ENCODE measurements around the gene LRP1-AS.

LRP1-AS gene

DNA sequence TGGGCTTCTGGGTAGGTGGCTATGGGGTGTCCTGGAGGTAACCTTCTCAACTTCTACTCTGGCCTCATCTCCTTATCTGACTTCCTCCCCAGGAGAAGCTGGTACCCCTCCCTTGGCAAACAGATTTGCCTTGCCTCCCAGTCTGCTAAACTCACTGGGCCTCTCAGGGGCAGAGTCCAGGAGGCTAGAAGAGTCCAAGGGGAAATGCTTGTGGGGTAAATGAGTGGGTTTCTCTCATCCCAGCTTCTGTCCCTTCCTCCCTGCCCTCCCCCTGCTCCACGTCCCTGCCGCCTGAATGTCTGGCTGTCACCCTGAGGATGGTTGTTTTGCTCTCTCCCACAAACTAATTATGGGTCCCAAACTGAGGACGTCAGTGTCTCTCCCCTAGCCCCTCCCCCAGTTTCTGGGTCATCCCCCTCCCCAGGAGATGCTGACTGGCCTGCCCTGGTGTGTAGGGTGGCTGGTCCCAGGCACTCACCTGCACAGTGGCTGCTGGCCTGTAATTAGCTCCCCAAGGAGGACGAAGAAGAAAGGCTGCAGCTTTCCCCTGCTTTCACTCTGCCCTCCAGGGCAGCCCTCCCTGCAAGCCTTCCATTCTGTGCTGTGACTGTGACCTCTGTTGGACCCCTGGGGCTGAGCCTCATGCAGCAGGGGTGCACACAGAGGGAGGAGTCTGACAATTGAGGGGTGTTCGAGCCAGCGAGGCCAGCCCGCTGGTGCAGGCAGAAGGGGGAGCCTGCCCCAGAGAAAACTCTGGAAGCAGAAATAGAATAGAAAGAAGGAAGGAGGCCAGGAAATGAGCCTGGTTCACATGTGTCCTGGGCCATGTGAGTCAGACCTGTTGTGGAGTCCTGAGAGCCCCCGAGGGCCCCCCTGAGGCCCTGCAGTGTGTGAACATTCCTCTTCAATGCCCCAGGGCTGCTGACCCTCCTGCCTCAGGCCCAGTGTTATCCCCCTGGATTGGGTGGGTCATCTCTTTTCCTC lies at the start of gene LRP1-AS:
LRP1-AS (minus strand) TSS at position 659 of the 984 bp plus-strand sequence.
- no peak for DNase-seq (ENCODE audit: low read depth in 2 of 2)

DNA sequence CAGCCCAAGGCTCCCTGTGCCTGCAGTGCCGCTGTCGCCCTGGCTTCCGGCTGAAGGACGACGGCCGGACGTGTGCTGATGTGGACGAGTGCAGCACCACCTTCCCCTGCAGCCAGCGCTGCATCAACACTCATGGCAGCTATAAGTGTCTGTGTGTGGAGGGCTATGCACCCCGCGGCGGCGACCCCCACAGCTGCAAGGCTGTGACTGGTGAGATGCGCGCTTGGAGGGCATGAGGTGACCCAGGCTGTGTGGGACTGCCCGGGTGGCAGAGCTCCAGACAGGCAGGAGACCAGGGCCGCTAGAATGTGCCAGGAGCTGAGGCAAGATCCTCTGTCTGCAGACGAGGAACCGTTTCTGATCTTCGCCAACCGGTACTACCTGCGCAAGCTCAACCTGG lies 49.5 kb upstream of the LRP1-AS start:
- DNase-seq (ENCODE audit: low read depth in 2 of 2) = no peak

DNA sequence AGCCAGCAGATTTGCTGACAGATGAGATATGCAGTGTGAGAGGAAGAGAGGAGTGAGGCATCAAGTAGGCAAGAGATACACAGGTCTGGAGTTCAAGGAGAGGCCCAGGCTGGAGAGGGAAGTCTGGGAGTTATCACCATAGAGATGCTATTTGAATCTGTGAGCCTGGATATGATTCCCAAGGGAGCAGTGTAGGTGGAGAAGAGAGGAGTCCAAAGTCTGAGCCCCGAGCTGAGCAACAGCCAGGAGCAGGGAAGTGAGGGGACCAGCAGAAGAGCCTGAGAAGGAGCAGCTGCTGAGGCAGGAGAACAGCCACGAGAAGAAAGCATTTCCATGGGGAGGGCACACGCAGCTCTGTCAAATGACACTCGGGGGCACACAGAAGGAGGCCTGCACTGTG lies 49.0 kb upstream of the LRP1-AS start:
- DNase-seq (ENCODE audit: low read depth in 2 of 2) = no peak

DNA sequence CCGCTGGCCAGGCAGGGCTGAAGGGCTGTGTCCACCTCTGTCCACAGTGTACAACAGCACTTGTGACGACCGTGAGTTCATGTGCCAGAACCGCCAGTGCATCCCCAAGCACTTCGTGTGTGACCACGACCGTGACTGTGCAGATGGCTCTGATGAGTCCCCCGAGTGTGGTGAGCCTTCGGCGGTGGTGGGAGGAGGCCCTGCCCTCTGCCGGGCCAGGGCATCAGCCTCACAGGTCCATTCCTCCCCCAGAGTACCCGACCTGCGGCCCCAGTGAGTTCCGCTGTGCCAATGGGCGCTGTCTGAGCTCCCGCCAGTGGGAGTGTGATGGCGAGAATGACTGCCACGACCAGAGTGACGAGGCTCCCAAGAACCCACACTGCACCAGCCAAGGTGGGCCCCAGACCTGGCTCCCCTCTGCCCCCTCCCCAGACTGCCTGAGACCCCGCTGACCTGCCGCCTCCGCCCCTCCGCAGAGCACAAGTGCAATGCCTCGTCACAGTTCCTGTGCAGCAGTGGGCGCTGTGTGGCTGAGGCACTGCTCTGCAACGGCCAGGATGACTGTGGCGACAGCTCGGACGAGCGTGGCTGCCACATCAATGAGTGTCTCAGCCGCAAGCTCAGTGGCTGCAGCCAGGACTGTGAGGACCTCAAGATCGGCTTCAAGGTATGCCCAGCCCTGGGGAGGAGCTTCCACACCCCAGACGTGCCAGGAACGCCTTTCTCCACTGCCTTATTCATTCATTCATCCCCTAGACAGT lies 48.4 kb upstream of the LRP1-AS start:
- no peak for DNase-seq (ENCODE audit: low read depth in 2 of 2)

DNA sequence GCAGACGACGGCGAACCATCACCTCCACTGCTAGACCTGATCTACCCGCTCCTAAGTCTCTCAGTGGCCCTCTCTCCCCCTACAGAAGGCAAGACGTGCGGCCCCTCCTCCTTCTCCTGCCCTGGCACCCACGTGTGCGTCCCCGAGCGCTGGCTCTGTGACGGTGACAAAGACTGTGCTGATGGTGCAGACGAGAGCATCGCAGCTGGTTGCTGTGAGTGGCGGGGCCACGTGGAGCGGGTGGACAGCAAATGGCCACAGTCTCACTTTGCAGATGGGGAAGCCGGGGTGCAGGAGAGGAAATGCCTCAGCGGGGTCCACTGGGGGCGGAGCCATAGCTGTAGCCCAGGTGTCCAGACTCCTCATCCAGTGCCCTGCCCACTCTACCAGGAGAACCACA lies 47.8 kb upstream of the LRP1-AS start:
- no peak for DNase-seq (ENCODE audit: low read depth in 2 of 2)

DNA sequence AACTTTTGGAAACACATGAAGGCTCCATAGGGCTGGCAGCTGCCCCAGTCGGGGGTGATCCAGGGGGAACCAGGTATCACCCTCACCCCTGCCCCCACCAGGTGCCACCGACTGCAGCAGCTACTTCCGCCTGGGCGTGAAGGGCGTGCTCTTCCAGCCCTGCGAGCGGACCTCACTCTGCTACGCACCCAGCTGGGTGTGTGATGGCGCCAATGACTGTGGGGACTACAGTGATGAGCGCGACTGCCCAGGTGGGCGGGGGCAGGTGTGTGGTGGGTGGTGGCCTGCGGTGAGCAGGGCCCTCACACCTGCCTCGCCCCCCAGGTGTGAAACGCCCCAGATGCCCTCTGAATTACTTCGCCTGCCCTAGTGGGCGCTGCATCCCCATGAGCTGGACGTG lies 46.8 kb upstream of the LRP1-AS start:
- no peak for DNase-seq (ENCODE audit: low read depth in 2 of 2)

DNA sequence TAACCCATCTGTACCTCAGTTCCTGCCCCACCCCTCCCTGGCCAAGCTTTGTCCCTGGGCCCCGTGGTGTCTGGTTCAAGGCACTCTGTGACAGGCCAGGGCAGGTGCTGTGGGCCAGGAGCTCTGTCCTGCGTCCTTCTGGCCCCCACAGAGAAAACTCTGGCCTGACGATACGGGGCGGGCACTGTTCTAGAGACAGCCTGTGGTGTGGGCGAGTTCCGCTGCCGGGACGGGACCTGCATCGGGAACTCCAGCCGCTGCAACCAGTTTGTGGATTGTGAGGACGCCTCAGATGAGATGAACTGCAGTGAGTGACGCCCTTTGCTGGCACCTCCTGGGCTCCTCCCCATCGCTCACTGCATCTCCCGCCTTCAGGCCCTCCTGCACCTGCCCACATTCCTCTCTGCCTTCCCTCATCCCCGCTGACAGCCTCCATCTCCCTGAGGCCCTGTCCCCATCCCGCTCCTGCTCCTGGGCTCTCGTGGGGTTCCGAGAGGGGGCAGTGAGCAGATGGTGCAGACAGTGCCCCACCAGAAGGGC lies 46.4 kb upstream of the LRP1-AS start:
- no peak for DNase-seq (ENCODE audit: low read depth in 2 of 2)

DNA sequence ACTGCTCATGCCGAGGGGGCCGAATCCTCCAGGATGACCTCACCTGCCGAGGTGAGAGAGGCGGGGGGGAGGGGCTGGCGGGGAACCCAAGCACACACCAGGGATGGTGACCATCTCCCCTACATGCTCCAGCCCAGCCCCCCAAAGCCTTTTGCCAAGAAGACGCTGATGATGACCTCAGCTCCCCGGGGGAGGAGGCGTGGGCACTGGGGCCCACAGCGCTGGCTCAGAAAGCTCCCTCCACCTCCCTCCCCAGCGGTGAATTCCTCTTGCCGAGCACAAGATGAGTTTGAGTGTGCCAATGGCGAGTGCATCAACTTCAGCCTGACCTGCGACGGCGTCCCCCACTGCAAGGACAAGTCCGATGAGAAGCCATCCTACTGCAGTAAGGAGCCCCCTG lies 45.5 kb upstream of the LRP1-AS start:
- no peak for DNase-seq (ENCODE audit: low read depth in 2 of 2)

DNA sequence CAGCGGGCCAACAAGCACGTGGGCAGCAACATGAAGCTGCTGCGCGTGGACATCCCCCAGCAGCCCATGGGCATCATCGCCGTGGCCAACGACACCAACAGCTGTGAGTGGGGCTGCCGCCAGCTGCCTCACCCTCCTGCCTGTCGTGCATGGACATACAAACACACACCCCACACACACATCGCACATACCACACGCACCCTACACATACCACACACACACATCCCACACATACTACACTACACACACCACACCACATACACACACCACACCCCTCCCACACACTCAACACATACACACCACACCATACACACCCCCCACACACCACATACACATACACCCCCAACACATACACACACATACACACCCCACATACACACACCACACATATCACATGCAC lies 44.0 kb upstream of the LRP1-AS start:
- DNase-seq (ENCODE audit: low read depth in 2 of 2) = no peak

DNA sequence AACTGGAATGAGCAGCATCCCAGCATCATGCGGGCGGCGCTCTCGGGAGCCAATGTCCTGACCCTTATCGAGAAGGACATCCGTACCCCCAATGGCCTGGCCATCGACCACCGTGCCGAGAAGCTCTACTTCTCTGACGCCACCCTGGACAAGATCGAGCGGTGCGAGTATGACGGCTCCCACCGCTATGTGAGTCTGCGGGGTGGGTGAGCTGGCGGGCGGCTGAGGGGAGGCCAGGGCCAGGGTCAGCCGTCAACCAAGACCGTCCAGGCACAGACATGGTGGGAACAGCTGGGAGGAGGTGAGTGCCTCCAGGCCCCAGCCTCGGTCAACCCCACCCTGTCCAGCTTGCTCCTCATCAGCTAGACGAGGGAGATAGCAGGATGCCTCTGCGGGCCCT lies 43.4 kb upstream of the LRP1-AS start:
- no peak for DNase-seq (ENCODE audit: low read depth in 2 of 2)

DNA sequence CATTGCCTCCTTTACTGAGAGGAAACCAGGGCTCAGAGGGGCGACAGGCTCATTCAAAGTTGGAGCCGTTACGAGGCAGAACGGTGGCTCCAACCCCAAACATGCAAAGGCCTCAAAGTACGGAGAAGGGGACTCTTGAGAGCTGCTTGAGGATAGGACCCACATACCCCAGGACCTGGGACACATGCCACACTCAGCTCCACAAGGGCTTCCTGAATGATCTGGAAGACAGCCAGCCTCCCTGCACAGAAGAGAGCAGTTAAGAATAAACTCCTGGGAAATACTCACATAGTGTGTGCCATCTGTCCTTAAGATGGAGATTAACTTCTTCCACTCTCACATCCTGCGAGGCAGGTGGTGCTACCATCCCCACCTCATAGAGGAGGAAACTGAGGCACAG lies 42.6 kb upstream of the LRP1-AS start:
- no peak for DNase-seq (ENCODE audit: low read depth in 2 of 2)

DNA sequence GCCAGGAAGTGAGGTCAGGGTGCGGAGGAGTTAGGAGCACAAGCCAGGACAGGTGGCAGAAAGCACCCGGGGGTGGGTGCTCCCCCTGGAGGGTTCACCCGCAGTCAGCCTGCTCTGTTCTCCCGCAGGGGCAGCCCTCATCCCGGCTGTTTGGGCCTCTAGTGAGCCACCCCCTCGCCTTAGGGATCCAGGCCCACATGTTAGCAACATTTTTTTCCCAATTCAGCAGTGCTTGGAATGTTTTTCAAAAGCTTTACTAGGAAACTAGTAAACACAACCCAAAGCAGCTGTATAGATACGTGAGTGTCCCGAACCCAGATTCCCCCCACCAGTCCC lies 40.6 kb upstream of the LRP1-AS start:
- DNase-seq (ENCODE audit: low read depth in 2 of 2) = no peak

DNA sequence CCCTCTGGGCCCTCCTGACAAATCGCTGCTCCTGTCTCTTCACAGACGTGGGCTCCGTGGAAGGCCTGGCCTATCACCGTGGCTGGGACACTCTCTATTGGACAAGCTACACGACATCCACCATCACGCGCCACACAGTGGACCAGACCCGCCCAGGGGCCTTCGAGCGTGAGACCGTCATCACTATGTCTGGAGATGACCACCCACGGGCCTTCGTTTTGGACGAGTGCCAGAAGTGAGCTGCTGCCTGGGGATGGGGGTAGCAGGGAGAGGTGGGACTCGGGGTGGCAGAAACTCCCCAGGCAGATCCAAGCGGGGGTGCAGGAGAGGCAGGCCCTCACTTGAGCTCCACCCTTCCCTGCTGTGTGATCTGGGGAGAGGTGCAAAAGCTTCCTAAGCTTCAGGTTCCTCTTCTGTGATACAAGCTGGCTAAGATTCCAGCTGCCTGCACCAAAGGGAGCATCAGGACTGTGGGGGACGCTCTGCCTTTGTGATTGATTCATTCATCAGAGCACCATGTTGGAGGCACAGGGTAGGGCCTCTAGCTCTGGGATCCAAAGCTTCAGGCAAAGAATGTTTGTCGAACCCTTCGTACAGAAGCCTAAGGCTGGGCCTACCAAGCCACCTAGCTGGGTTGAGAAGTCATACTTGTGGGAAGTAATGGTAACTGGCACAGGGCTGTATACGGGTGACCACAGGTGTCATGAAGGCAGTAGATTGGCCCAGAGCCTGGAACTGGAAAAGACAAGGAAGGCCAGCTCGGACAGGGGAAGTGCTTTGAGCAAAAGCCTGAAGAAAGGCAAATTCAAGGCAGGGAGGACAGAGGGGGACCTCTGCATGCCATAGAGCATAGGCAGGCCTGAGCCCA lies 40.0 kb upstream of the LRP1-AS start:
- no peak for DNase-seq (ENCODE audit: low read depth in 2 of 2)

DNA sequence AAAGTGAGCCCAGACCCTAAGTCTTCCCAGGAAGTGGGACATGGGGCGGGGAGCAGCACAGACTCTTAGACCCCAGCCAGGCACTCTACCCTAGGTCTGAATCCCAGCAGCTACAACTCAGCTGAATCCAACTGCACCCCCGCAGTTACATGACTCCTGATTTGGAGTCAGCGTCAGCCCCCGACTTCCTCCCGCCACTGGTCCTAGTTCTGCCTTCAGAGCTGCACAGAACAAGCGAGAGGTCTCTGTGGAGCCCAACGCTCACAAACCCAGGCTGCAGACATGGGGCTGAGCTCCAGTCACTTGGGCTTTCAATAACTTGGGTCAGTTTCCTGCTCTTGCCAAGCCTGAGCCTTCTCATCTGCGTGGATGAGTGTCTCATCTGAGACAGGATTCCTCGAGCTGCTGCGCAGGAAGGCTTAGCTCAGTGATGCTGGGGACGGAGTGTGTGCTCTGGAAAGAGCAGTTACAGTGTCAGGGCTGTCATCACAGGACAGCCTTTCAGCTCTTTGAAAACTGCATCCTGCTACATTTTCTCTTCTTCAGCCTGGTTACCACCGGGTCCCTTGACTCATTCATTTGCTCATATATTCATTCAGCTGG lies 38.6 kb upstream of the LRP1-AS start:
- no peak for DNase-seq (ENCODE audit: low read depth in 2 of 2)

DNA sequence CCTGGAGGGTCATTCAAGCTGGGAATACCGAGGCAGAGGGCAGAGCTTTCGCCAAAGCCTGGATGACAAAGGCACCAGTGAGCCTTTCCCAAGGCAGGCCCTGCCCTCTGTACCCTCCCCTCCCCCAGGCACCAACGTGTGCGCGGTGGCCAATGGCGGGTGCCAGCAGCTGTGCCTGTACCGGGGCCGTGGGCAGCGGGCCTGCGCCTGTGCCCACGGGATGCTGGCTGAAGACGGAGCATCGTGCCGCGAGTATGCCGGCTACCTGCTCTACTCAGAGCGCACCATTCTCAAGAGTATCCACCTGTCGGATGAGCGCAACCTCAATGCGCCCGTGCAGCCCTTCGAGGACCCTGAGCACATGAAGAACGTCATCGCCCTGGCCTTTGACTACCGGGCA lies 38.0 kb upstream of the LRP1-AS start:
- DNase-seq (ENCODE audit: low read depth in 2 of 2) = no peak

DNA sequence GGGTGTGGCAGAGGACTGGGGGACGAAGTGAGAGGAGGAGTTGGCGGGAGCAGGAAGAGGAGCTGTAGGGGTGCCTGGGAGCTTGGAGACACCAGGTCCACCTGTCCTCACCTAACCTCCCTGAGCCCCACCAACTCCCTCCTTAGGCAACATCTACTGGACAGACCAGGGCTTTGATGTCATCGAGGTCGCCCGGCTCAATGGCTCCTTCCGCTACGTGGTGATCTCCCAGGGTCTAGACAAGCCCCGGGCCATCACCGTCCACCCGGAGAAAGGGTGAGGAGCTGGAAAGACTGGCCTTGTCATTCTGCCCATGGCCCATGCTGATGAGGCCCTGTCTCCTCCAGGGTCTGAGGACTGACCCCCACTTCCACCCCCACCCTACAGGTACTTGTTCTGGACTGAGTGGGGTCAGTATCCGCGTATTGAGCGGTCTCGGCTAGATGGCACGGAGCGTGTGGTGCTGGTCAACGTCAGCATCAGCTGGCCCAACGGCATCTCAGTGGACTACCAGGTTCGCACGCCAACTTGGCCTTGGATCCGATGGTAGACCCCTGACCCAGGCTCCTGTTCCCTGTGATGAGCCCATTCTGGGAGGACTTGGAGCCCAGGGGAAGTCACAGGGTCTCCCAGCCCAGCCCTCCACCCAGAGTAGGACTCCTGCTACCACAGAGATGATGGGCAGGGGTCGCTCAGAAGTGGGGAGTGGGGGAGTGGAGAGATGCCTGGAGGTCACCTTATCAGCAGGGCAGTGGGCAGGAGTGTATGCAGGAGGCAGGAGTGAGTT lies 36.7 kb upstream of the LRP1-AS start:
- no peak for DNase-seq (ENCODE audit: low read depth in 2 of 2)

DNA sequence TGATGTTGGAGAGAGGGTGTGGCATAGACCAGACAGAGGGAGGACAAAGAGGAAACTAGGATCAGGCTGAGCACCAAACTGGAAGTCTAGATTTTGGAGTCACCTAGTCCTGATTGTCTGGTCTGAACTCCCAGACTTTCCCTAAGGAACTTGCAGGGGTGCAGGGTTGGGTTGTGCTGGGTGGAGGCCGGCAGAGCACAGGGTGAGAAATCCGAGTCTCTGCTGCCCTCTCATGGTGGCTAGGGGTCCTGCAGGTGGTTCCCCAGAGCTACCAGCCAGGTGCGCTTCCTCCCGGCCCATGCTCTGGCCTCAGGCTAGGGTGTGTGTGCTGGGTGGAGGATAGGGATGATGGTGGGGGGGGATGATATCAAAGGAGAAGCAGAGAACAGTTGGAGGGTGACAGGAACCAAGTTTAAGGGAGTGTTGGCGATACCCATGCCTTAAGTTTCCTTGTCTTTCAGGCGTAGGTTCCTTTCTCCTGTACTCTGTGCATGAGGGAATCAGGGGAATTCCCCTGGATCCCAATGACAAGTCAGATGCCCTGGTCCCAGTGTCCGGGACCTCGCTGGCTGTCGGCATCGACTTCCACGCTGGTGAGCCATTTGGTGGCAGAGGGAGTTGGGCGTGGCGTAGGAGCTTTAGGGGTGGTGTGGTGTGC lies 35.6 kb upstream of the LRP1-AS start:
- peak; percentile 42 to 58 for DNase-seq (ENCODE audit: low read depth in 2 of 2)

DNA sequence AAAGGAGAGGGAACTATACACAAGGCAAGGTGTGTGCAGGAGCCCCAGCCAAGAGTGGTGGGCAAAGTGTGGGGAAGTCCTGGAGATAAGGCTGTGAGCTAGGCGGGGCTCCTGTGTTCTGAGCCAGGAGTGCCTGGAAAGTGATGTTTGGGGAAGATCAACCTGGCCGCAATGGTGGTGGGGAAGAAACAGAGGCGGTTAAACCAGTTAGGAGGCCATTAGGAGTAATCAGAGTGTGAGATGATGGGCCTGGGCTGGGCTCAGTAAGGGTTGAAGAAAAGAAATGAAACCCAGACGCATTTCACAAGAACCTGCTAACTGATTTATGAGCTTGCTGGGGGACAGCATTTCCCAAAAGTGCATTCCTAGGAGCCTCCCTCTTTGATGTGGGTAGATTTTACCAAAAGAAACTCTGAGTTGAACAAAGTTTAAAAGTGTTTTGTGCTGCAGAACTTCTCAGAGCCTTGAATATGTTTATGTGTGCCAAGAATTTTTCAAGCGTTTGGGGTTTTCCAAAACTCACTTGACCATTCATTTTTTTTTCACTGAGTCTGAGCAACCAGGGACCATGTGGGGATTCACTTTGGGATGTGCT lies 34.2 kb upstream of the LRP1-AS start:
- DNase-seq (ENCODE audit: low read depth in 2 of 2) = no peak

DNA sequence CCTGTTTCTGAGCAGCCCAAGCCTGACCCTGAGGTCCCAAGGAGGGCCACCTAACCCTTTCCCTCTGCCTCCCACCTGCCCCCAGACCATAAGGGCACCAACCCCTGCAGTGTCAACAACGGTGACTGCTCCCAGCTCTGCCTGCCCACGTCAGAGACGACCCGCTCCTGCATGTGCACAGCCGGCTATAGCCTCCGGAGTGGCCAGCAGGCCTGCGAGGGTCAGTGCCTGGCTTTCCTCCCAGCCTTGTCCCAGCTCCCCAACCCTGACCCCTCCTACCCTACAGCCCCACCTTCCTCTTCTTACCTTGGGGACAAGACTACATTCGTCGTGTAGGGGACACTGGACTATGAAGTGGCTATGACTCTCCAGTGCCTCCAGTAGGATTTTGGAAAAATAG lies 33.7 kb upstream of the LRP1-AS start:
- DNase-seq (ENCODE audit: low read depth in 2 of 2) = no peak
